Panc1 (cell line): Measurements from ENCODE around the gene DNAH3. TPM values are rescaled to one million over a fixed set of nuclear protein-coding genes. Genes with fewer than 3 reads are reported as not detected.
"Not testable (repeated sequence)": the region's sequence is repeated elsewhere in the genome, so short reads cannot be mapped to it uniquely, and the experiment has no call there.

Experiments used
- ATAC-seq: fragments of 200-7000 bp; cut with Tn5 transposase; 2 replicates; pipeline ENCODE4 v1.9.1; 2020; ENCODE audit warnings: mild to moderate bottlenecking, moderate library complexity
- BruUV-seq: library from RNA; stranded (reverse); fragments of 400-500 nt; replicated peaks from 2 replicates; lab custom pipeline; 2021; lab: Mats Ljungman, UMichigan
- CTCF ChIA-PET: fragments of 300-600 bp; sonication (Branson Sonifier 250); formaldehyde crosslinking; loops from one replicate; lab custom pipeline; 2022; ENCODE audit warnings: antibody characterized with exemption; lab: Charles Lee
- POLR2A ChIA-PET: fragments of 300-600 bp; sonication (Branson Sonifier 250); formaldehyde crosslinking; loops from one replicate; lab custom pipeline; 2022; ENCODE audit warnings: antibody characterized with exemption; lab: Charles Lee
- DNase-seq: peaks from one replicate; pipeline ENCODE4 v3.0.0-alpha.2; 2010; ENCODE audit warnings: low read depth, low spot score
- H3K27ac ChIP-seq: 2 replicates; pipeline ENCODE4 v1.5.1; 2011; ENCODE audit warnings: mild to moderate bottlenecking, low read length, inconsistent platforms
- H3K27me3 ChIP-seq: fragments of 200-500 bp; sonication (Bioruptor generic); 2 replicates; pipeline ENCODE4 v1.6.0; 2014; ENCODE audit warnings: low read length, inconsistent platforms; ENCODE audit not compliant: control insufficient read depth, insufficient read depth
- H3K36me3 ChIP-seq: fragments of 200-500 bp; sonication (Bioruptor generic); 2 replicates; pipeline ENCODE4 v1.5.1; 2014; ENCODE audit warnings: inconsistent platforms, mild to moderate bottlenecking, low read length, moderate library complexity; ENCODE audit not compliant: control insufficient read depth, insufficient read depth
- H3K4me1 ChIP-seq: 2 replicates; pipeline ENCODE4 v1.5.1; 2011; ENCODE audit warnings: inconsistent platforms, mild to moderate bottlenecking, low read length, moderate library complexity; ENCODE audit not compliant: control insufficient read depth, insufficient read depth
- H3K4me3 ChIP-seq, 2 experiments: 2 replicates each; pipeline ENCODE4 v1.5.1; 2011 to 2012; ENCODE audit warnings: low read depth in 2 of 2, low read length in 2 of 2, mild to moderate bottlenecking in 2 of 2, inconsistent platforms in 1 of 2, moderate library complexity in 1 of 2
- H3K9me3 ChIP-seq: fragments of 200-500 bp; sonication (Bioruptor generic); 2 replicates; pipeline ENCODE4 v1.5.1; 2014; ENCODE audit warnings: low read depth, mild to moderate bottlenecking, inconsistent platforms, low read length, moderate library complexity; ENCODE audit not compliant: control insufficient read depth, insufficient read depth
- CTCF ChIP-seq: fragments of 450-650 bp; IDR thresholded peaks from 2 replicates; pipeline ENCODE4 v1.5.1; 2017; ENCODE audit warnings: mild to moderate bottlenecking
- POLR2AphosphoS5 ChIP-seq: IDR thresholded peaks from 2 replicates; pipeline ENCODE4 v1.6.1; 2012; ENCODE audit warnings: mild to moderate bottlenecking, low read depth, low read length, moderate library complexity
- REST ChIP-seq, 2 experiments: IDR thresholded peaks; 2 replicates each; pipeline ENCODE4 v1.6.1; 2011 to 2012; ENCODE audit warnings: low read depth in 2 of 2, control low read depth in 1 of 2, low read length in 1 of 2, mild to moderate bottlenecking in 1 of 2, moderate library complexity in 1 of 2; ENCODE audit not compliant: insufficient read depth in 1 of 2
- SIN3A ChIP-seq: IDR thresholded peaks from 2 replicates; pipeline ENCODE4 v1.6.1; 2012; ENCODE audit warnings: low read depth, mild to moderate bottlenecking, low read length, moderate library complexity, borderline replicate concordance; ENCODE audit not compliant: insufficient read depth
- TCF7L2 ChIP-seq: IDR thresholded peaks from 2 replicates; pipeline ENCODE4 v1.6.1; 2011; ENCODE audit warnings: mild to moderate bottlenecking, low read depth, low read length, inconsistent platforms
- in situ Hi-C: cut with HindIII; loops from 2 replicates; pipeline ENCODE4 v1.10.0; 2016; ENCODE audit warnings: low sequenced_read_pairs, low pct_unique_long_range_greater_than_20kb
- intact Hi-C: fragments of 100-400 bp; cut with micrococcal nuclease; formaldehyde crosslinking; loops from one replicate; pipeline ENCODE4 v1.10.0; 2022; ENCODE audit not compliant: unreplicated experiment
- total RNA-seq: library from RNA; stranded (reverse); gene quantifications from one replicate; pipeline ENCODE4 v1.2.1, GENCODE V29; 2021; ENCODE audit not compliant: unreplicated experiment

The DNAH3 gene
- total RNA-seq, 1 experiment from 2014 or later: 0.62 TPM

GRCh38 chr16:21153124-21153729 lies 2.6 kb upstream of the DNAH3 start:
- H3K4me3 ChIP-seq, CTCF ChIA-PET, H3K36me3 ChIP-seq, H3K27me3 ChIP-seq, ATAC-seq, H3K4me1 ChIP-seq, in situ Hi-C loops, DNase-seq, intact Hi-C loops, H3K9me3 ChIP-seq, H3K27ac ChIP-seq, BruUV-seq, POLR2A ChIA-PET: not testable (repeated sequence)

GRCh38 chr16:21152160-21153030 lies 1.7 kb upstream of the DNAH3 start:
- H3K36me3 ChIP-seq, DNase-seq, intact Hi-C loops, CTCF ChIA-PET, in situ Hi-C loops, POLR2A ChIA-PET, H3K27me3 ChIP-seq, H3K9me3 ChIP-seq, H3K4me1 ChIP-seq, ATAC-seq, H3K27ac ChIP-seq, BruUV-seq, H3K4me3 ChIP-seq: not testable (repeated sequence)

- in situ Hi-C loops (no loop called here), intact Hi-C loops (no loop called here)
- H3K9me3 ChIP-seq: no peaks in the 10 kb centered on the region
- no peaks in the 10 kb centered on the region for H3K4me1 ChIP-seq
- H3K27me3 ChIP-seq: peaks cover 15% of the 10 kb centered on the region; the same call in 1 of the 2 replicates
- no peak overlapping the region for H3K4me3 ChIP-seq
- BruUV-seq: no TSS peak
- ATAC-seq (no peak), DNase-seq (no peak)
- ChIA-PET CTCF (interaction anchor here (0.6 kb wide), 1 partner anchor 180 kb away, joined by 4 read pairs; no protein-coding TSS in a partner anchor), POLR2A (no interaction called here)
- no peak for TF ChIP-seq TCF7L2
- TF ChIP-seq CTCF: no peak
- no peak for TF ChIP-seq POLR2AphosphoS5
- TF ChIP-seq REST (IDR thresholded peaks at IDR 0.05; ENCODE audit: insufficient read depth in 1 of 2, low read depth in 2 of 2, low read length in 1 of 2): no peak
- TF ChIP-seq SIN3A: no peak
- no peaks in the 10 kb centered on the region for H3K36me3 ChIP-seq
- no peak overlapping the region for H3K27ac ChIP-seq
Measured at GRCh38 chr16:21145738-21146137, 4.9 kb downstream of the DNAH3 start.
